ENCODE results near the gene SLC25A4.

- no peak for TF ChIP-seq POLR2A (IDR thresholded peaks at IDR 0.05)
- TF ChIP-seq CTCF (IDR thresholded peaks at IDR 0.05): no peak
Observed at GRCh38 chr4:185108185-185108584, 34.9 kb upstream of the SLC25A4 start.

Data from testis (tissue), 2 donors.